Immature natural killer cell (primary cell): ENCODE results near the gene VRK2. TPM values are rescaled to one million over a fixed set of nuclear protein-coding genes. Genes with fewer than 3 reads are reported as not detected.
"Not testable (repeated sequence)": the region's sequence is repeated elsewhere in the genome, so short reads cannot be mapped to it uniquely, and the experiment has no call there.

Source experiments
- DNase-seq, 3 donors: peaks; one replicate each; pipeline ENCODE4 v3.0.0; 2022; ENCODE audit warnings: mixed read lengths in 1 of 3
- H3K27ac Mint-ChIP-seq, 6 donors: one replicate each; pipeline ENCODE4 v1.8.0; 2020; ENCODE audit warnings: mixed read lengths in 6 of 6, mild to moderate bottlenecking in 5 of 6, inconsistent platforms in 4 of 6, moderate library complexity in 3 of 6
- H3K27me3 Mint-ChIP-seq, 3 donors: one replicate each; pipeline ENCODE4 v1.8.0; 2020 to 2021; ENCODE audit warnings: low read depth in 3 of 3, mild to moderate bottlenecking in 3 of 3, mixed read lengths in 3 of 3, moderate library complexity in 3 of 3, inconsistent platforms in 1 of 3
- H3K36me3 Mint-ChIP-seq, 3 donors: one replicate each; pipeline ENCODE4 v1.8.0; 2020; ENCODE audit warnings: mixed read lengths in 3 of 3, inconsistent platforms in 2 of 3, mild to moderate bottlenecking in 2 of 3
- H3K4me1 Mint-ChIP-seq, 2 donors: one replicate each; pipeline ENCODE4 v1.8.0; 2020; ENCODE audit warnings: inconsistent platforms in 2 of 2, mild to moderate bottlenecking in 2 of 2, mixed read lengths in 2 of 2, moderate library complexity in 1 of 2
- H3K4me3 Mint-ChIP-seq, 5 donors: one replicate each; pipeline ENCODE4 v1.8.0; 2020; ENCODE audit warnings: mild to moderate bottlenecking in 5 of 5, mixed read lengths in 5 of 5, inconsistent platforms in 3 of 5, moderate library complexity in 3 of 5
- H3K9me3 Mint-ChIP-seq, 6 donors: one replicate each; pipeline ENCODE4 v1.8.0; 2020; ENCODE audit warnings: mild to moderate bottlenecking in 6 of 6, mixed read lengths in 6 of 6, inconsistent platforms in 4 of 6, moderate library complexity in 3 of 6
- polyA plus RNA-seq, 3 donors: library from polyadenylated mRNA; unstranded; fragments of 300-500 nt; fragmentation: Illumina TruSeq; gene quantifications; one replicate each; pipeline ENCODE4 v1.2.3, GENCODE V29; 2021

Gene VRK2
- polyA plus RNA-seq, 3 donors from 2014 or later = 18.7 to 32.4 (median 26.0) TPM

GRCh38 chr2:58169845-58170244, 123.2 kb downstream of the VRK2 start:
- H3K4me3 Mint-ChIP-seq, H3K4me1 Mint-ChIP-seq, DNase-seq, H3K27ac Mint-ChIP-seq, H3K27me3 Mint-ChIP-seq: not testable (repeated sequence)
- Mint-ChIP-seq H3K36me3 (peaks cover 29 to 45% (median 41%) of the 10 kb centered on the region in 3 donors), H3K9me3 (peaks cover 7 to 38% (median 24%) of the 10 kb centered on the region in 6 donors)

- not testable (repeated sequence) for H3K4me1 Mint-ChIP-seq, H3K27me3 Mint-ChIP-seq, H3K27ac Mint-ChIP-seq, H3K4me3 Mint-ChIP-seq, DNase-seq
- Mint-ChIP-seq H3K36me3 (peaks cover 29 to 45% (median 42%) of the 10 kb centered on the region in 3 donors), H3K9me3 (peaks cover 7 to 39% (median 24%) of the 10 kb centered on the region in 6 donors)
These were observed 123.8 kb downstream of the VRK2 start for GRCh38 chr2:58170334-58170933.

- H3K36me3 Mint-ChIP-seq = peaks cover 29 to 45% (median 42%) of the 10 kb centered on the region in 3 donors
- H3K27me3 Mint-ChIP-seq, H3K27ac Mint-ChIP-seq, DNase-seq, H3K4me3 Mint-ChIP-seq, H3K4me1 Mint-ChIP-seq: not testable (repeated sequence)
- peaks cover 7 to 39% (median 24%) of the 10 kb centered on the region in 6 donors for H3K9me3 Mint-ChIP-seq
These were observed 125.2 kb downstream of the VRK2 start for GRCh38 chr2:58171831-58172230.

- H3K27ac Mint-ChIP-seq = not testable (repeated sequence)
These were observed 130.6 kb downstream of the VRK2 start for GRCh38 chr2:58177187-58177586.

GRCh38 chr2:58180175-58180574, 133.6 kb downstream of the VRK2 start:
- peaks cover 0 to 13% (median 12%) of the 10 kb centered on the region in 3 donors for H3K36me3 Mint-ChIP-seq
- H3K27ac Mint-ChIP-seq, DNase-seq, H3K9me3 Mint-ChIP-seq, H3K27me3 Mint-ChIP-seq, H3K4me3 Mint-ChIP-seq, H3K4me1 Mint-ChIP-seq: not testable (repeated sequence)

More at GRCh38 chr2:58177187-58177586, 130.6 kb downstream of the VRK2 start:
- not testable (repeated sequence) for H3K4me3 Mint-ChIP-seq, DNase-seq, H3K4me1 Mint-ChIP-seq, H3K27me3 Mint-ChIP-seq
- Mint-ChIP-seq H3K9me3 (peaks cover 0 to 20% (median 10%) of the 10 kb centered on the region in 6 donors), H3K36me3 (peaks cover 10 to 36% (median 31%) of the 10 kb centered on the region in 3 donors)

- Mint-ChIP-seq H3K27ac (no peak overlapping the region), H3K4me1 (no peaks in the 10 kb centered on the region), H3K27me3 (no peaks in the 10 kb centered on the region), H3K4me3 (no peak overlapping the region), H3K9me3 (peaks cover 0 to 2% (median under 1%) of the 10 kb centered on the region in 6 donors), H3K36me3 (peaks cover 0 to 13% (median 12%) of the 10 kb centered on the region in 3 donors)
- DNase-seq = no peak
These were observed 134.0 kb downstream of the VRK2 start for GRCh38 chr2:58180635-58181034.

GRCh38 chr2:58182527-58182926, 135.9 kb downstream of the VRK2 start:
- no peak for DNase-seq
- peaks cover 0 to 2% (median 1%) of the 10 kb centered on the region in 6 donors for H3K9me3 Mint-ChIP-seq
- peaks cover 10 to 24% (median 23%) of the 10 kb centered on the region in 3 donors for H3K36me3 Mint-ChIP-seq
- H3K4me1 Mint-ChIP-seq = no peaks in the 10 kb centered on the region
- no peak overlapping the region for H3K4me3 Mint-ChIP-seq
- H3K27ac Mint-ChIP-seq = no peak overlapping the region
- no peaks in the 10 kb centered on the region for H3K27me3 Mint-ChIP-seq

GRCh38 chr2:58186501-58186900, 139.9 kb downstream of the VRK2 start:
- H3K4me1 Mint-ChIP-seq = no peaks in the 10 kb centered on the region
- H3K9me3 Mint-ChIP-seq = peaks cover 0 to 2% (median 0%) of the 10 kb centered on the region in 6 donors
- H3K27ac Mint-ChIP-seq = no peak overlapping the region
- H3K36me3 Mint-ChIP-seq = peaks cover 10 to 25% (median 10%) of the 10 kb centered on the region in 3 donors
- no peak for DNase-seq
- H3K4me3 Mint-ChIP-seq = no peak overlapping the region
- H3K27me3 Mint-ChIP-seq = peaks cover 0 to 2% (median 0%) of the 10 kb centered on the region in 3 donors

GRCh38 chr2:58187022-58187421, 140.4 kb downstream of the VRK2 start:
- not testable (repeated sequence) for H3K9me3 Mint-ChIP-seq, H3K27ac Mint-ChIP-seq, H3K27me3 Mint-ChIP-seq, H3K4me1 Mint-ChIP-seq, DNase-seq, H3K4me3 Mint-ChIP-seq
- peaks cover 10 to 25% (median 10%) of the 10 kb centered on the region in 3 donors for H3K36me3 Mint-ChIP-seq

GRCh38 chr2:58194458-58194857, 147.9 kb downstream of the VRK2 start:
- no peak for DNase-seq
- H3K4me1 Mint-ChIP-seq = no peaks in the 10 kb centered on the region

GRCh38 chr2:58195662-58196061, 149.1 kb downstream of the VRK2 start:
- H3K4me3 Mint-ChIP-seq = no peak overlapping the region
- no peak for DNase-seq
- no peak overlapping the region for H3K27ac Mint-ChIP-seq
- no peaks in the 10 kb centered on the region for H3K4me1 Mint-ChIP-seq
- peaks cover 0 to 2% (median 0%) of the 10 kb centered on the region in 3 donors for H3K27me3 Mint-ChIP-seq
- peaks cover 0 to 20% (median 3%) of the 10 kb centered on the region in 3 donors for H3K36me3 Mint-ChIP-seq
- H3K9me3 Mint-ChIP-seq = no peaks in the 10 kb centered on the region

More at GRCh38 chr2:58194458-58194857, 147.9 kb downstream of the VRK2 start:
- H3K27me3 Mint-ChIP-seq = peaks cover 0 to 2% (median 0%) of the 10 kb centered on the region in 3 donors
- H3K27ac Mint-ChIP-seq = no peak overlapping the region
- H3K4me3 Mint-ChIP-seq = no peak overlapping the region
- H3K9me3 Mint-ChIP-seq = no peaks in the 10 kb centered on the region
- peaks cover 0 to 18% (median 0%) of the 10 kb centered on the region in 3 donors for H3K36me3 Mint-ChIP-seq

GRCh38 chr2:58197894-58198293, 151.3 kb downstream of the VRK2 start:
- Mint-ChIP-seq H3K36me3 (peaks cover 0 to 20% (median 8%) of the 10 kb centered on the region in 3 donors), H3K27me3 (peaks cover 0 to 2% (median 0%) of the 10 kb centered on the region in 3 donors), H3K4me3 (no peak overlapping the region), H3K4me1 (no peaks in the 10 kb centered on the region), H3K9me3 (no peaks in the 10 kb centered on the region), H3K27ac (peak overlapping the region in 1 of 6 donors; percentile 12)
- no peak for DNase-seq

- no peak for DNase-seq
- Mint-ChIP-seq H3K27ac (no peak overlapping the region), H3K4me3 (no peak overlapping the region), H3K36me3 (peaks cover 0 to 13% (median 8%) of the 10 kb centered on the region in 3 donors), H3K4me1 (no peaks in the 10 kb centered on the region), H3K27me3 (peaks cover 0 to 2% (median 0%) of the 10 kb centered on the region in 3 donors), H3K9me3 (no peaks in the 10 kb centered on the region)
These were observed 155.8 kb downstream of the VRK2 start for GRCh38 chr2:58202404-58202803.

- Mint-ChIP-seq H3K27ac (no peak overlapping the region), H3K36me3 (peaks cover 0 to 9% (median 8%) of the 10 kb centered on the region in 3 donors), H3K9me3 (no peaks in the 10 kb centered on the region), H3K27me3 (no peaks in the 10 kb centered on the region), H3K4me1 (no peaks in the 10 kb centered on the region), H3K4me3 (no peak overlapping the region)
- DNase-seq = no peak
These were observed 156.4 kb downstream of the VRK2 start for GRCh38 chr2:58203018-58203417.
